ENCODE data around the gene MRPS11. TPM values are rescaled to one million over a fixed set of nuclear protein-coding genes. Genes with fewer than 3 reads are reported as not detected.
"Not testable (repeated sequence)": the region's sequence is repeated elsewhere in the genome, so short reads cannot be mapped to it uniquely, and the experiment has no call there.

Gene MRPS11
- total RNA-seq, 1 donor from 2014 or later, result 58.9 TPM

- TF ChIP-seq, protein P1, sequence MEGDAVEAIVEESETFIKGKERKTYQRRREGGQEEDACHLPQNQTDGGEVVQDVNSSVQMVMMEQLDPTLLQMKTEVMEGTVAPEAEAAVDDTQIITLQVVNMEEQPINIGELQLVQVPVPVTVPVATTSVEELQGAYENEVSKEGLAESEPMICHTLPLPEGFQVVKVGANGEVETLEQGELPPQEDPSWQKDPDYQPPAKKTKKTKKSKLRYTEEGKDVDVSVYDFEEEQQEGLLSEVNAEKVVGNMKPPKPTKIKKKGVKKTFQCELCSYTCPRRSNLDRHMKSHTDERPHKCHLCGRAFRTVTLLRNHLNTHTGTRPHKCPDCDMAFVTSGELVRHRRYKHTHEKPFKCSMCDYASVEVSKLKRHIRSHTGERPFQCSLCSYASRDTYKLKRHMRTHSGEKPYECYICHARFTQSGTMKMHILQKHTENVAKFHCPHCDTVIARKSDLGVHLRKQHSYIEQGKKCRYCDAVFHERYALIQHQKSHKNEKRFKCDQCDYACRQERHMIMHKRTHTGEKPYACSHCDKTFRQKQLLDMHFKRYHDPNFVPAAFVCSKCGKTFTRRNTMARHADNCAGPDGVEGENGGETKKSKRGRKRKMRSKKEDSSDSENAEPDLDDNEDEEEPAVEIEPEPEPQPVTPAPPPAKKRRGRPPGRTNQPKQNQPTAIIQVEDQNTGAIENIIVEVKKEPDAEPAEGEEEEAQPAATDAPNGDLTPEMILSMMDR (IDR thresholded peaks at IDR 0.05; ENCODE audit: partially characterized antibody, unreplicated experiment), result no peak
- Mint-ChIP-seq H3K27ac (ENCODE audit: unreplicated experiment) (no peak overlapping the region), H3K9me3 (ENCODE audit: unreplicated experiment) (peaks cover 2% of the 10 kb centered on the region), H3K36me3 (ENCODE audit: unreplicated experiment) (peaks cover 22% of the 10 kb centered on the region), H3K4me1 (ENCODE audit: low read depth, unreplicated experiment) (peaks cover 13% of the 10 kb centered on the region), H3K27me3 (ENCODE audit: unreplicated experiment) (peaks cover 5% of the 10 kb centered on the region), H3K4me3 (ENCODE audit: unreplicated experiment) (no peak overlapping the region)
- no peak for DNase-seq
Measured at GRCh38 chr15:88511161-88511560, 43.7 kb downstream of the MRPS11 start.

DNA sequence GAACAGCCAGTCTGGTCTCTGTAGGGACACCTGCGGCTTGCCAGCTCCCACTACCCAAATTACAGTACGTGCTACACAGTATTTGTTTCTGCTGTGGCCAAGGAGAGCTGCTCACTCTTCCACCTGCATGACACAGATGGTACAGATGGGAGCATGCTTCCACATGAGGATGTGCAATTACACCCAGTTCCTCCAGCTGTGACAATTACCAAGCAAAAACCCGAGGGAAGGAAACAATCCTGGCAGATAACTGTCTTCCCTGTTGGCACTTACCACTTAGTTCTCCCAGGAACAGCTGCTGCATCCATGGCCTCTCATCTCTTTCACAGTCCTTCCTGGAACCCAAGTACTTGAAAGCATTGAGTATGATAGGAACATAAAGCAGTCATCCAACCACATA, 44.6 kb downstream of the MRPS11 start:
- Mint-ChIP-seq H3K27me3 (ENCODE audit: unreplicated experiment) (peaks cover 5% of the 10 kb centered on the region), H3K36me3 (ENCODE audit: unreplicated experiment) (peaks cover 22% of the 10 kb centered on the region), H3K27ac (ENCODE audit: unreplicated experiment) (peak overlapping the region; percentile 44), H3K9me3 (ENCODE audit: unreplicated experiment) (peaks cover 2% of the 10 kb centered on the region), H3K4me3 (ENCODE audit: unreplicated experiment) (no peak overlapping the region), H3K4me1 (ENCODE audit: low read depth, unreplicated experiment) (peaks cover 13% of the 10 kb centered on the region)
- TF ChIP-seq, protein P1 (IDR thresholded peaks at IDR 0.05; ENCODE audit: partially characterized antibody, unreplicated experiment), result no peak
- no peak for DNase-seq

DNA sequence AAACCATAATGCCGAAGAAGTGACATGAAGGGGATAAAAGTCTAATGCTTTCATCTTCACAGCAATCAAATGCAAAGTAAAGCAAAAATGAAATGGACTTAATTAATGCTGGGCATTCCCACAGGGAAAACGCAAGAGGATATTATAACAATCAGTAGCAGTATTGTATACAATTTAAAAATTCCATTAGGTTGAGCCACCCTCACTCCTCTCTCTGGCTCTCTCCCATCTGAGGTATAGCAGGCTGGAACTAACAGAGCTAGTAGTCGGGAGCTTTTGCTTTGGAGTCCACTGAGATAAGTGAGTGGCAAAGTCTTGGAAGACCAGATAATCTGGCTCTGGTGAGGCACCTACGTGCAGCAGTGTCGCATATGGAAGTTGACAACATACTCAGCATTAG, 45.1 kb downstream of the MRPS11 start:
- H3K4me3 Mint-ChIP-seq (ENCODE audit: unreplicated experiment), result no peak overlapping the region
- DNase-seq, result no peak
- peaks cover 2% of the 10 kb centered on the region for H3K9me3 Mint-ChIP-seq (ENCODE audit: unreplicated experiment)
- peaks cover 5% of the 10 kb centered on the region for H3K27me3 Mint-ChIP-seq (ENCODE audit: unreplicated experiment)
- H3K36me3 Mint-ChIP-seq (ENCODE audit: unreplicated experiment), result peaks cover 22% of the 10 kb centered on the region
- peak overlapping the region; percentile 50 for H3K27ac Mint-ChIP-seq (ENCODE audit: unreplicated experiment)
- H3K4me1 Mint-ChIP-seq (ENCODE audit: low read depth, unreplicated experiment), result peaks cover 13% of the 10 kb centered on the region
- TF ChIP-seq, protein P1 (IDR thresholded peaks at IDR 0.05; ENCODE audit: partially characterized antibody, unreplicated experiment), result no peak

DNA sequence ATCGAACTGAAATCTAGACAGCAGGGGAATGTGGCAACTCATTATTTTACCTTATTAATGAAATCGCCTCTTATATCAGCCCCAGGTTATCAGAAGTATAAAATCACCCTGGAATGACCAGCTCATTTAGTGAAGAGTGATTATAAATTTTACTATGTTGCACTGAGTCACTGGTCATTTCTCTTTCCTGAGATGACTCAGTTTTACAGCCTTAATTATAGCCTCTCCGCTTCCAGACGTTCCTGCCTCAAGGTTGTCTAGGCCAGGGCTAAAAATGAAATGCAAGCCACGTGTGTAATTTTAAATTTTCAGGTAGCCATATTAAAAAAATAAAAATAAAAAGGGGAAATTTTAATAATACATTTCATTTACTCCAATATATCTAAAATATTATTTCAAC, 45.7 kb downstream of the MRPS11 start:
- H3K27me3 Mint-ChIP-seq (ENCODE audit: unreplicated experiment), result peaks cover 5% of the 10 kb centered on the region
- H3K27ac Mint-ChIP-seq (ENCODE audit: unreplicated experiment), result no peak overlapping the region
- peaks cover 21% of the 10 kb centered on the region for H3K36me3 Mint-ChIP-seq (ENCODE audit: unreplicated experiment)
- peaks cover 2% of the 10 kb centered on the region for H3K9me3 Mint-ChIP-seq (ENCODE audit: unreplicated experiment)
- no peak overlapping the region for H3K4me3 Mint-ChIP-seq (ENCODE audit: unreplicated experiment)
- TF ChIP-seq, protein P1 (IDR thresholded peaks at IDR 0.05; ENCODE audit: partially characterized antibody, unreplicated experiment), result no peak
- DNase-seq, result no peak
- H3K4me1 Mint-ChIP-seq (ENCODE audit: low read depth, unreplicated experiment), result peaks cover 13% of the 10 kb centered on the region

GRCh38 chr15:88518903-88519302, 51.4 kb downstream of the MRPS11 start:
- no peaks in the 10 kb centered on the region for H3K4me1 Mint-ChIP-seq (ENCODE audit: low read depth, unreplicated experiment)
- TF ChIP-seq, protein P1 (IDR thresholded peaks at IDR 0.05; ENCODE audit: partially characterized antibody, unreplicated experiment), result no peak
- no peak overlapping the region for H3K4me3 Mint-ChIP-seq (ENCODE audit: unreplicated experiment)
- peaks cover 11% of the 10 kb centered on the region for H3K36me3 Mint-ChIP-seq (ENCODE audit: unreplicated experiment)
- no peaks in the 10 kb centered on the region for H3K27me3 Mint-ChIP-seq (ENCODE audit: unreplicated experiment)
- DNase-seq, result no peak
- H3K27ac Mint-ChIP-seq (ENCODE audit: unreplicated experiment), result no peak overlapping the region
- peaks cover 2% of the 10 kb centered on the region for H3K9me3 Mint-ChIP-seq (ENCODE audit: unreplicated experiment)

DNA sequence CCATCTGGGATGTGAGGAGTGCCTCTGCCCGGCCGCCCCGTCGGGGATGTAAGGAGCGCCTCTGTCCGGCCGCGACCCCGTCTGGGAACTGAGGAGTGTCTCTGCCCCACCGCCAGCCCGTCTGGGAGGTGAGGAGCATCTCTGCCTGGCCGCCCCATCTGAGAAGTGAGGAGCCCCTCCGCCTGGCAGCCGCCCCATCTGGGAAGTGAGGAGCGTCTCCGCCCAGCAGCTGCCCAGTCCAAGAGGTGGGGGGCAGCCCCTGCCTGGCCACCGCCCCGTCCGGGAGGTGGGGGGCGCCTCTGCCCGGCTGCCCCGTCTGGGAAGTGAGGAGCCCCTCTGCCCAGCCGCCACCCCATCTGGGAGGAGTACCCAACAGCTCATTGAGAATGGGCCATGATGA, 56.6 kb downstream of the MRPS11 start:
- peaks cover 16% of the 10 kb centered on the region for H3K36me3 Mint-ChIP-seq (ENCODE audit: unreplicated experiment)
- H3K27me3 Mint-ChIP-seq (ENCODE audit: unreplicated experiment); H3K27ac Mint-ChIP-seq (ENCODE audit: unreplicated experiment); H3K4me1 Mint-ChIP-seq (ENCODE audit: low read depth, unreplicated experiment); H3K9me3 Mint-ChIP-seq (ENCODE audit: unreplicated experiment); H3K4me3 Mint-ChIP-seq (ENCODE audit: unreplicated experiment); DNase-seq: not testable (repeated sequence)

All from glutamatergic neuron (in vitro differentiated cells).